B cell (primary cell): ENCODE results near the gene DEFB124. TPM values are rescaled to one million over a fixed set of nuclear protein-coding genes. Genes with fewer than 3 reads are reported as not detected.

Source experiments
- ATAC-seq: fragments of 200-7000 bp; cut with Tn5 transposase; one replicate; pipeline ENCODE4 v1.10.0; 2021; ENCODE audit warnings: low read depth, mild to moderate bottlenecking, moderate number of reproducible peaks, moderate library complexity
- CTCF ChIA-PET: fragments of 350-600 bp; sonication (Branson Sonifier 250); formaldehyde crosslinking; loops from one replicate; lab custom pipeline; 2021; ENCODE audit warnings: antibody characterized with exemption, inconsistent platforms; lab: Charles Lee
- POLR2A ChIA-PET: fragments of 350-600 bp; sonication (Branson Sonifier 250); formaldehyde crosslinking; loops from one replicate; lab custom pipeline; 2021; ENCODE audit warnings: antibody characterized with exemption; lab: Charles Lee
- DNase-seq: peaks from one replicate; pipeline ENCODE4 v3.0.0; 2013
- H2AFZ ChIP-seq: 2 replicates; pipeline ENCODE4 v1.6.1; 2012; ENCODE audit warnings: mild to moderate bottlenecking, low read depth, low read length; ENCODE audit not compliant: insufficient read depth, poor library complexity, severe bottlenecking
- H3K27ac ChIP-seq, 2 donors: 1 replicate in 1 of 2; 2 replicates in 1 of 2; pipeline ENCODE4 v1.5.1; 2012 to 2013; ENCODE audit warnings: low read length in 2 of 2, mild to moderate bottlenecking in 2 of 2, moderate library complexity in 1 of 2
- H3K27me3 ChIP-seq, 4 experiments: fragments of 200-600 bp in 1 of 4; sonication (generic) in 1 of 4; replicated peaks in 1 of 4; 1 replicate in 2 of 4; 2 replicates in 2 of 4; pipeline versions ENCODE4 v1.6.1 to v1.7.0; 2013 to 2016; ENCODE audit warnings: low read length in 3 of 4, mild to moderate bottlenecking in 2 of 4, mixed read lengths in 1 of 4, moderate library complexity in 1 of 4; ENCODE audit not compliant: insufficient read depth in 4 of 4, control insufficient read depth in 3 of 4; ENCODE audit errors: control extremely low read depth in 1 of 4
- H3K36me3 ChIP-seq, 2 experiments: replicated peaks in 1 of 2; 1 replicate in 1 of 2; 2 replicates in 1 of 2; pipeline versions ENCODE4 v1.6.1 to v1.7.1; 2013; ENCODE audit warnings: low read length in 1 of 2; ENCODE audit not compliant: insufficient read depth in 2 of 2, control insufficient read depth in 1 of 2; ENCODE audit errors: control extremely low read depth in 1 of 2, extremely low read depth in 1 of 2
- H3K4me1 ChIP-seq, 2 donors: fragments of 200-600 bp in 1 of 2; sonication (generic) in 1 of 2; 1 replicate in 1 of 2; 2 replicates in 1 of 2; pipeline versions ENCODE4 v1.5.1 to v1.6.1; 2013 to 2017; ENCODE audit warnings: low read length in 2 of 2; ENCODE audit not compliant: control insufficient read depth in 2 of 2, insufficient read depth in 2 of 2
- H3K4me2 ChIP-seq: replicated peaks from 2 replicates; pipeline ENCODE3; 2012; ENCODE audit warnings: mild to moderate bottlenecking, low read depth, low read length; ENCODE audit not compliant: poor library complexity, severe bottlenecking
- H3K4me3 ChIP-seq, 5 experiments: fragments of 200-600 bp in 1 of 5; sonication (generic) in 1 of 5; 1 replicate in 3 of 5; 2 replicates in 2 of 5; pipeline versions ENCODE4 v1.5.1 to v1.7.0; 2011 to 2016; ENCODE audit warnings: low read length in 4 of 5, mild to moderate bottlenecking in 4 of 5, low read depth in 2 of 5, control low read depth in 1 of 5, moderate library complexity in 1 of 5; ENCODE audit not compliant: insufficient read depth in 1 of 5; ENCODE audit errors: control extremely low read depth in 1 of 5, extremely low read depth in 1 of 5
- H3K79me2 ChIP-seq: fragments of 200-600 bp; sonication (generic); one replicate; pipeline ENCODE4 v1.6.0; 2016; ENCODE audit warnings: low read length; ENCODE audit not compliant: control insufficient read depth, insufficient read depth
- H3K9ac ChIP-seq: fragments of 200-600 bp; sonication (generic); 2 replicates; pipeline ENCODE4 v1.6.1; 2017; ENCODE audit warnings: mild to moderate bottlenecking, low read length, moderate library complexity
- H3K9me3 ChIP-seq, 3 donors: one replicate each; pipeline versions ENCODE4 v1.6.1 to v1.7.1; 2013; ENCODE audit warnings: low read length in 2 of 3; ENCODE audit not compliant: control insufficient read depth in 2 of 3, insufficient read depth in 1 of 3; ENCODE audit errors: control extremely low read depth in 1 of 3
- H4K20me1 ChIP-seq: 2 replicates; pipeline ENCODE4 v1.6.0; 2012; ENCODE audit warnings: mild to moderate bottlenecking, low read length; ENCODE audit not compliant: insufficient read depth, control insufficient read depth, poor library complexity, severe bottlenecking
- H3K27ac Mint-ChIP-seq: one replicate; pipeline ENCODE4 v1.8.0; 2021; ENCODE audit warnings: mixed read lengths
- H3K27me3 Mint-ChIP-seq: one replicate; pipeline ENCODE4 v1.8.0; 2021; ENCODE audit warnings: mixed read lengths
- H3K4me1 Mint-ChIP-seq: one replicate; pipeline ENCODE4 v1.8.0; 2021; ENCODE audit warnings: mixed read lengths
- H3K4me3 Mint-ChIP-seq: one replicate; pipeline ENCODE4 v1.8.0; 2021; ENCODE audit warnings: mixed read lengths
- H3K9me3 Mint-ChIP-seq: one replicate; pipeline ENCODE4 v1.8.0; 2022; ENCODE audit warnings: mixed read lengths; ENCODE audit not compliant: insufficient read depth
- CTCF ChIP-seq: fragments of 200-600 bp; IDR thresholded peaks from one replicate; pipeline ENCODE4 v1.8.0; 2022; ENCODE audit warnings: antibody characterized with exemption, mild to moderate bottlenecking
- EZH2 ChIP-seq: IDR thresholded peaks from 2 replicates; pipeline ENCODE4 v1.6.1; 2012; ENCODE audit warnings: borderline replicate concordance, low read depth, mild to moderate bottlenecking, moderate library complexity, low read length; ENCODE audit not compliant: insufficient read depth, poor library complexity, severe bottlenecking
- WGBS: methylation state at CpG from one replicate; pipeline ENCODE4 v1.1.5; 2013; ENCODE audit warnings: missing lambda C conversion rate; ENCODE audit not compliant: insufficient coverage; 5-methylcytosine and 5-hydroxymethylcytosine counted together
- intact Hi-C: fragments of 100-400 bp; cut with micrococcal nuclease; formaldehyde crosslinking; loops from one replicate; pipeline ENCODE4 v1.10.0; 2022
- polyA plus RNA-seq: library from polyadenylated mRNA; depleted of rRNA; stranded (reverse); fragments of >200 nt; gene quantifications from 2 replicates; pipeline ENCODE4 v1.2.3, GENCODE V29; 2012
- total RNA-seq, 2 donors: library from RNA; stranded (reverse); fragments of 120-200 nt in 1 of 2; gene quantifications; 1 replicate in 1 of 2; 2 replicates in 1 of 2; pipeline versions ENCODE4 v1.2.3 to v1.2.4, GENCODE V29; 2013 to 2022

DEFB124 gene
- total and polyA plus RNA-seq, 2 donors (not counting 1 experiment from before 2014, with no cell fraction given), result not detected

- WGBS, result 90% methylated on average over 2 of the region's 3 CpGs
These were observed 14.2 kb upstream of the DEFB124 start for GRCh38 chr20:31489152-31489551.

GRCh38 chr20:31488115-31488514, 13.2 kb upstream of the DEFB124 start:
- no peaks in the 10 kb centered on the region for H4K20me1 ChIP-seq
- no peak overlapping the region for H3K4me3 Mint-ChIP-seq
- H3K4me3 ChIP-seq, result no peak overlapping the region
- H3K79me2 ChIP-seq, result no peaks in the 10 kb centered on the region
- ChIA-PET POLR2A (no interaction called here), CTCF (interaction anchor here (0.5 to 4.2 kb wide), 3 partner anchors 15 to 28 kb away, joined by 3 to 23 read pairs (median 4); no protein-coding TSS in a partner anchor)
- WGBS, result 100% methylated on average over 2 of the region's 2 CpGs
- DNase-seq (no peak), ATAC-seq (no peak)
- peaks cover 33% of the 10 kb centered on the region for H3K27me3 Mint-ChIP-seq
- no peaks in the 10 kb centered on the region for H3K9me3 Mint-ChIP-seq
- H3K9ac ChIP-seq, result no peak overlapping the region
- H3K4me2 ChIP-seq, result no peak overlapping the region
- no peaks in the 10 kb centered on the region for H3K4me1 ChIP-seq
- intact Hi-C loops, result no loop called here
- peaks cover 1% of the 10 kb centered on the region for H3K4me1 Mint-ChIP-seq
- H3K9me3 ChIP-seq, result peaks cover 0 to 6% (median 0%) of the 10 kb centered on the region in 3 donors
- H3K36me3 ChIP-seq, result no peaks in the 10 kb centered on the region
- H2AFZ ChIP-seq, result no peak overlapping the region
- TF ChIP-seq EZH2, result no peak
- TF ChIP-seq CTCF, result no peak
- H3K27me3 ChIP-seq, result peaks cover 0 to 21% (median 3%) of the 10 kb centered on the region in 4 experiments
- H3K27ac Mint-ChIP-seq, result no peak overlapping the region
- no peak overlapping the region for H3K27ac ChIP-seq

More at GRCh38 chr20:31489152-31489551, 14.2 kb upstream of the DEFB124 start:
- H3K4me2 ChIP-seq, result no peak overlapping the region
- Mint-ChIP-seq H3K4me3 (no peak overlapping the region), H3K27me3 (peaks cover 27% of the 10 kb centered on the region), H3K9me3 (no peaks in the 10 kb centered on the region), H3K4me1 (peaks cover 1% of the 10 kb centered on the region), H3K27ac (no peak overlapping the region)
- DNase-seq, result no peak
- no peak overlapping the region for H3K4me3 ChIP-seq
- H3K27ac ChIP-seq, result no peak overlapping the region
- TF ChIP-seq CTCF (no peak), EZH2 (no peak)
- ATAC-seq, result no peak
- POLR2A ChIA-PET, result no interaction called here
- intact Hi-C loops, result no loop called here
- no peak overlapping the region for H2AFZ ChIP-seq
- H3K79me2 ChIP-seq, result no peaks in the 10 kb centered on the region
- H3K9ac ChIP-seq, result no peak overlapping the region
- CTCF ChIA-PET, result interaction anchor here (1.1 kb wide), 1 partner anchor 14 kb away, joined by 6 read pairs; no protein-coding TSS in a partner anchor
- H3K27me3 ChIP-seq, result peaks cover 0 to 18% (median 3%) of the 10 kb centered on the region in 4 experiments
- no peaks in the 10 kb centered on the region for H3K4me1 ChIP-seq
- H4K20me1 ChIP-seq, result no peaks in the 10 kb centered on the region
- H3K9me3 ChIP-seq, result peaks cover 0 to 3% (median 0%) of the 10 kb centered on the region in 3 donors
- no peaks in the 10 kb centered on the region for H3K36me3 ChIP-seq
